NCI-H2081 (cell line): ENCODE data around the gene ERN2.

Experiments used
- DNase-seq, 2 experiments: peaks; one replicate each; lab custom pipeline; 2025; lab: John Stamatoyannopoulos, UW

Gene ERN2

DNA sequence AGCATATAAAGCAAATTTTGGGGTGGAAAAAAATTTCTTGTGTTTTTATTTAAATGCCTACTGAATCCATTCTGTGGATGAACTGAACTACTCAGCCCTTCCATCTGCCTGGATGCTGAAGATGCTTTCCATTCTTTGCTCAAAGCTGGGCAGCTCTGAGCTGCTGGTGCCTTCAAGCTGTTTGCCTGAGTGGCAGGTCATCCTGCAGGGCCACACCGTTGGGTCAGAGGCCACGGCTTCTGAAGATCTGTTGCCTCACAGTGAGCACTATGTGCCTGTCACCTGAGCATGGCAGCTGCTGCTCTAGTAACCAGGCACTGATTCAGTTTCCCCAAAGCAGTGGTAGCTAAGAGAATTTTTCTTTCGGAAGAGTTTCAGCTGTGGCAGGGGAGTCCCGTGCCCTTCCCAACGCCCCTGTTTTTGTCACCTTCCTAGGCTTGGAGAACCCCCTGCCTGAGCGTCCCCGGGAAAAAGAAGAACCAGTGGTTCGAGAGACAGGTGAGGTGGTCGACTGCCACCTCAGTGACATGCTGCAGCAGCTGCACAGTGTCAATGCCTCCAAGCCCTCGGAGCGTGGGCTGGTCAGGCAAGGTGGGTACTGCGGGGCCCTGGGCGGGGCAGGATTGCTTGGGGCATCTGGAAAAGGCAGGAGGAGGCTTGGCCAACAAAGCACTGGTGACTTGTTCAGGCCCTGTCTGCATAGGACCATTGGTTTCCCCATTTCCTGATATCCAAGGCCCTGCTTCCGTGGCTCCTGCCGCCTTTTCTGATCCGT lies 25.8 kb downstream of the ERN2 start:
- DNase-seq, result no peak

DNA sequence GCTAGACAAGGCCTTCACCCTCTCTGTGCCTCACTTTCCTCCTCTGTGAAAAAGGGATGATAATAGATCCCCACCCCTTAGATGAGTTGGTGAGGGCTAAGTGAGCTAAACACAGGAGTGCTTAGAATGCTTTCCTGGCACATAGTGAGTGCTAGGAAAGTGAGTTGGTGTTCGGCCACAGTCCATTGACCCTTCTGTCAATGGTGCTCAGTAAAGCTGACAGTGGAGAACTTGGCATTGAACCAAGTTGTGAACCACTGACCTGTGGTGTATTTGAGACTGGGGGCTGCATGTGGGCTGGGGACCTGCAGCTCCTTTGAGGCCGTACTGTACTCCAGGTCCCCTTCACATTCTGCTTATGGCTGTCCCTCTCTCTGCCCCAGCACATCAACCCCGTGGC lies 29.5 kb downstream of the ERN2 start:
- no peak for DNase-seq

DNA sequence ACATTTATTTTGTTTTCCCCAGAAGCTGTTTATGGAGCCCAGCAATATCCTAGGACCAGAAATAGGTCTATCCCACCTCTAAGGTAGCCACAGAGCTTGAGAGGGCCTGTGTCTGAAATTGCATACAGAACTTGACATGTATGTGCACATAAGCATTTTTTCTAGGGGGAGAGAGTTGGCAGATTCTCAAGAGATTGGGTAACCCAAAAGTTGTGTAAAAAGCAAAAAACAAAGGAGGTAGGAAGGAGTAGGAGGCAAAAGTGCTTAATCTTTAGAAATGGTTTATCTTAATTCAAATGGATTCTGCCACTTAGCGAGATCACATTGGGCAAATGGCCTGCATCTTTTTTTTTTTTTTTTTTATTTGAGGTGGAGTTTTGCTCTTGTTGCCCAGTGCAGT lies 30.8 kb downstream of the ERN2 start:
- no peak for DNase-seq

DNA sequence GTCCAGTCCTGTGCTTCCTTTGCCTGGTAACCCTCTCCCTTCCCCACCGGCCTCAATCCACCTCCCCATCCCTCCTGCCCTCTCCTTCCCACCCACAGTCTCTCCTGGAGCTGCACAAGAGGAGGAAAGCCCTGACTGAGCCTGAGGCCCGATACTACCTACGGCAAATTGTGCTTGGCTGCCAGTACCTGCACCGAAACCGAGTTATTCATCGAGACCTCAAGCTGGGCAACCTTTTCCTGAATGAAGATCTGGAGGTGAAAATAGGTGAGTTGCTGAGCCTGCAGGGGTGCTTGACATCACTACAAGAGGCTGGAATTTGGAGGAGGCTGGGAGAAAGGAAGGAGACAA lies 33.1 kb downstream of the ERN2 start:
- no peak for DNase-seq

DNA sequence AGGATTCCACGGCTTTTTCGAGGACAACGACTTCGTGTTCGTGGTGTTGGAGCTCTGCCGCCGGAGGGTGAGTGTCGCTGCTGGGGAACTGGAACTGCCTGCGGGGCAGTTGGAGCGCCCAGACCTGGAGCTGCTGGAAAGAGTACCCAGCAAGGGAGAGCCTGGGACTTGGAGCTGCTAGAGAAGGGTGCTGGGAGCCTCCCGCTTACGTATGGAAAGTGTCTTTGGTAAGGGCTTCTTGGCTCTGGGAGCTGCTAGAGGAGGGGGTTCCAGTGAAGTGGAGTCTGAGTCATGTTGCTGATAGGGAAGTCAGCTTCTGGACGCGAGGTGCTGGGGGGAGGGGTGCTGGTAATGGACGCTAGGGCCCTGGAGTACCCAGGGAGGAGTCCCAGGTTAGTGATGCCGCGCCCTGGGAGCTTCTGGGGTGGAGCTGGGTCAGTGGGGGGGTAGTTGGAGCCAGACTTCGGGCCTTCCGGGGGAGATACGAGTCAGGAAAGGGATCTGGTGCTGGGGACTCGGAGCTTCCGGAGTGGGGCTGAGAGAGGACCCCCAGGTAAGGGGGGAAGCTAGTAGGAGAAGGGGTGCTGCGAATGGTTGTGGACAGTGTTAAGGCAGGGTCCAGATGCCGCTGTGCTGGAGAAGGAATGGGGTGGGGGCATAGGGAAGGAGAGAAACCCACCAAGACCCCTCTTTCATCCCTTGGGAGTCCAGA lies 33.6 kb downstream of the ERN2 start:
- peak; percentile 18 to 38 for DNase-seq

DNA sequence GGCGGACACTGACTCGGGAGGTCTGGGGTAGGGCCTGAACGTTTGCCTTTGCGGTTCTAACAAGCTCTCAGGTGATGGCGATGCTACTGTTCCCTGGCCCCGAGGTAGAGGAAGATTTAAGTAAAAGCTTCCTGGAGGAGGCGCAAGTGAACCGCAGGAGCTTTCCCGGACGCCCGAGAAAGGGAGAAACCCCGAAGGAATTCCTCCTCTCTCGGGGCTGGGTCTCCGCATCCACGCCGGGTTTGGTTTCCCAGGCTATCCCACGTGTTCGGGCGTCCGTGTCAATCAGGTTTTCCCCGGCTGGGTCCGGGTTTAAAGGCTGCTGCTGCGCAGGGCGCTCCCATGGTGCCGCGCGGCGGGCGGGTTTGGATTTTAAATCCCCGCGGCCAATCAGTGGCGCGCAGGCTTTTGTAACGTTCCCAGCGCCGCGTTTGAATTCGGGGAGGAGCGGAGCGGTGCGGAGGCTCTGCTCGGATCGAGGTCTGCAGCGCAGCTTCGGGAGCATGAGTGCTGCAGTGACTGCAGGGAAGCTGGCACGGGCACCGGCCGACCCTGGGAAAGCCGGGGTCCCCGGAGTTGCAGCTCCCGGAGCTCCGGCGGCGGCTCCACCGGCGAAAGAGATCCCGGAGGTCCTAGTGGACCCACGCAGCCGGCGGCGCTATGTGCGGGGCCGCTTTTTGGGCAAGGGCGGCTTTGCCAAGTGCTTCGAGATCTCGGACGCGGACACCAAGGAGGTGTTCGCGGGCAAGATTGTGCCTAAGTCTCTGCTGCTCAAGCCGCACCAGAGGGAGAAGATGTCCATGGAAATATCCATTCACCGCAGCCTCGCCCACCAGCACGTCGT lies 34.4 kb downstream of the ERN2 start, which contains the start of gene PLK1:
TSS of gene PLK1 (plus strand) at position 460 of the 844 bp plus-strand sequence. CDS start at position 504, 44 bp downstream.
- DNase-seq, result peak; percentile 84 to 90

DNA sequence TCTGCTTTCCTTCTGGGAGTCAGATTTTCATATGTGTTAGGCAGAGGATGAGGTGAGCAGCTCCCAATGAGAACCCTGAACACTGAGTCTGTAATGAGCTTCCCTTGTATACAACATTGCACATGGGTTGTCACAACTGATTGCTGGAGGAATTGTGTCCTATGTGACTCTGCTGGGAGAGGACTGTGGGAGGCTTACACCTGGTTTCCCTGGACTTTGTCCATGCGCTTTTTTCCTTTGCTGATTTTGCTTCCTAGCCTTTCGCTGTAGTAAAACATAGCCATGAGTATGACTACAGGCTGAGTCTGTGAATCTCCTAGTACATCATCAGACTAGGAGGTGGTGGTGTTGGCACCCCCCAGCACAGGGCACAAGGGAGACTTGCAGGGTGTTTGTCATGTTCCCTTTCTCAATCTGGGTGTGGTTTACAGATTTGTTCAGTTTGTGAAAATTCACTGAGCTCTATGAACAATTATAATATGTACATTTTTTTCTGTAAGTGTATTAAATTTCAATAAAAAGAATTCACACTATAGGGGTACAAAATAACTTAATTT lies 36.0 kb downstream of the ERN2 start:
- DNase-seq, result no peak

DNA sequence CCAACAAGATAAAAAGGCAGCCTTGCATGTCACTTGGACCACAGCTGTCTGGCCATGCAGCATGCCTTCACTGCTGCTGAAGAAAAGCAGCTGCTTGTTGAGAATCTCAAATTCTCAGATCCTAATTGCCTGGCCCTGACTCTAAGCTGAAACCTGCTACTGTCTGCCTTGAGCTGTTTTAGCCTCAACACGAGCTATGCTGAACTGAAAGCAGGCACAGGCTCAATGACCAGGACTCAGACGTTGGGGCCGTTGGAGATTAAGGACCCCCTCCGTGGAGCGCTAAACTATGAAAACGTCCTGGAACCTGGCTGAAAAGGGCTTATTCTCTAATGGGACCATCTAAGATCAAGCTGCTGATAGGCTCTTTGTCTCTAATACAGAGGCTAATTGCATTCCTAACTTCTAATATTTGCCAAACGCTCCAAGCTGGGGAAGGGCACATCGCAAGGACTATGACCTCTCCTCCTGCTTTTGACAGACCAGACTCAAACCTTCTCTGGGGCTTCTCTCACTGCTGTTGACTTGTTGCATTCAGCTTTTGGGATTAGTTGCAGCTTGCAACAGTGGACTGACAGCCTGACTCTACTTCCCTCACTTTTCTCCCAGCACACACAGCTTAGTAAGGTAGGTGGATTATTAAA lies 38.9 kb downstream of the ERN2 start:
- DNase-seq, result no peak

DNA sequence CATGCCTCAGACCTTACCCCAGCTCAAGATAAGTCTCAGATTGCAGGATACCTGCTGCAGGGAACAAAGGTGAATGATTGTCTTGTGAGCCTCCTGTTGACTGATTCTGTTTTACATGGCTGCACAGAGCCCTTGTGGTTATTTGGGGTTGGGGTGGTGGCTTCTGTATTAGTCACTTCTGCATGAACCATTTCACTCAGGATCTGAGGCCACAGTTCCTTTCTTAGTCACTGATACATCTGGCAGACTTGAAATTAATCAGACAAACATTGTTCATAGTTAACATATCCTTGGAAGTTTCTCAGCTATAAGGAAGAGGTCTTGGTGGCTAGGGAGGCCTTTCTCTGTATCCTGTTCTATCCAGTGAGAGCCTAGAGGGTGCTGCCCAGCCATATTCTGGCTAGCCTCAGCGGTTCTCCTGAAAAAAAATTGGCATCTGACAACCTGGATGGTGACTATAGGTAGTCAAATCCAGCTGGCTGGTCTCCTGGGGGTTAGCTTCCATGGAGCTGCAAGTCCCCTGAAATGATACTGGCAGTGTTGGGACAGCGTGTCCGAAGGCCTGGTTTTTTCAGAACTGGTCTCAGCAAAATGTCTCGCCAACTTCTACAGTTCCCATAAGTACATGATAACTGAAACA lies 42.8 kb downstream of the ERN2 start:
- no peak for DNase-seq

DNA sequence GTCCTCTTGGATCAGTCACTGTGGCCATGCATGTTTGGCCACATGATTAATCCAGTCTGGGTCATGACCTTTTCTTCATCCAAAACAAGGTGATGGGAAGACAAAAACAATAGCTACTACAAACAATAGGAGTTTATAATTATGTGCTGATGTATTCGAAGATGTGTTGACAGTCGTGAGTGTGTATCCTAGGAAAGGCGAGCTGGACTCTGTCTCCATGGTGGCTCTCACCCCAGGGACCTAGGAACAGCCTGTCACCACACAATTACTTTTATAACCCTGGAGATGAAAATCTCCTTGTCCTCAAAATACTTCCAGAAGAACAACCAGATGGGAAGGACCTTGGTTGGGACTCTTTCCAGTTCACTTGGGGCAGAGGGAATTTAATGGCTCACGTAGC lies 44.1 kb downstream of the ERN2 start:
- no peak for DNase-seq

DNA sequence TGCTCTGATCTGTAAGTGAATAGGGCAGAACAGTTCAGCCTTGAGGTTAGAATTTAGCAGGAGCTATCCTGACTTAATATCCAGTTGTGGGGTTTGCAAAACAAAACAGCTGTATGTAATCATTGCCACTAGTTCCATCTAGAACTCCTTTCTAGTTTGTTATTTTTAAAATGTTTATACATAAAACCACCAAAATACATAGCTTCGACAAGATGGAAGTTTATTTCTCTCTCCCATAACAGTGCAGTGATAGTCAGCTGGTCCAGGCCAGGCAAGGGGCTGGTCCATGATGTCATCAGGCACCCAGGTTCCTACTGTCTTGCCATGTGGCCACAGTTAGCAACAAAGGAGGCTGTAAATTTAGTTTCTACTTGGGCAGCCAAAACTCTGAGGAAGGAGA lies 44.8 kb downstream of the ERN2 start:
- DNase-seq, result no peak

DNA sequence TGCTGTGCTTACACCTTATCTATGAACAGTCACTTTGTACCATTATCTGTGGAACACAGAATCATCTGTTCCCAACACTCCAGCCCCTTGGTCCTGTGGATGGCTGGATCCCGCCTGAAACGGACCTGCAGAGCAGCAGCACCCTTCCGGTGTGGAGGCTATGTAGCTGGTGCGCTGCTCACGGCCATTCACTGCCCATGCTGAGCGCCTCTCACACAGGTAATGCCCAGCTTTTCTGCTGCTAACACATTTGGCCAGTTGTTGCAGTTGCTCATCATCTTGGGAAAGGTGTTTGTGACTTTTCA lies 45.7 kb downstream of the ERN2 start:
- no peak for DNase-seq

DNA sequence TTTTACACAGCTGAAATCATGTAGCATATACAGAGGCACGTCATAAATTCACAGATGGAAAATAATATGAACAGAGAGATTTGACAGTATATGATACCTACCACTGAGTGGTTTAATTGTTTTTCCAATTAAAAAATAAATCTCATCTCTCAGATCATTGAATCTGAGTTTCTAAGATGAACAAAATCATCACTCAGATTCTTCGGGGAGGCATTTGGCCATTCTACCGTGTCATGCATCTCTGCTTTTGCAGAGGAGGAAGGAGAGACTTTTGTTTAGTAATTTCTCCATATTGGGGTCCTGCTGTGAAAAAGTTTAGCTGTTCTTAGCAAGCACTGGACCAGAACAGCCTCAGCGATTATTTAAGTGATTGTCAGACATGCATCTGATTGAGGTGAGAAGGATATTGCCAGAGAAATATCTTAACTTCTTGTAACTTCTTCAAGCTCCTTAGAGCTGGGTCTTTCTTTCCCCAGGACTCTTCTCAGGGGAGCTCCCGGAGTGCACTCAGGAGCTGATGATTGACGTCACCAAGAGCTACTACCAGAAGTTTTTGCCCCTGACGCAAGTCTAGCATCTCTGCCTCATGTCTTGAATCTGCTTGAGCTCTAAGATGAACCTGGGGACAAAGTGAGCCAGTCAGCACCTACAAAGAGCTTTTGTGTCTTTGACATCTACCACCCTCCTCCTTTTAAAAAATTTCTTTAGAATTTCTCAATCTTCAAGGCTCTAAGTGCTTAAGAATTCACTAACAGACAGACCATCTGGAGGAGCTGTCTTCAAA lies 46.3 kb downstream of the ERN2 start:
- DNase-seq, result no peak

DNA sequence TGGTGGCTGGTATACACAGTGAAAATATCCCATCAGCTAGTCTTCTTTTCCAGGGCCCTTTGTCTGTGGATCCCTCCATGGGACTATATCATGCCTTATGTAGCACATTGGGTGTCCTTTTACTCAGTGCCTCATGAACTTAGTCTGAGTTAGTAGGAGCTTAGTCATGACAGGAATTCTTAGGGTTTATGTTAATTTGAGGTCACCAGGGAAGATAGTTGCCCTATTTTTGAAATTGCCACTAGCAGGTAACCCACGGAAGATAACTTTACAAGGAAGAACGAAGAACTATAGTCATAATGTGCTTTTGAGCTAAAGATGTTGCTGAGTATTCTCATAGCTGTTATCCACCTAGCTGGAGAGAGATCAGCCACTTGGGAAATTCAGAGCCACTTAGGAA lies 49.1 kb downstream of the ERN2 start:
- no peak for DNase-seq

DNA sequence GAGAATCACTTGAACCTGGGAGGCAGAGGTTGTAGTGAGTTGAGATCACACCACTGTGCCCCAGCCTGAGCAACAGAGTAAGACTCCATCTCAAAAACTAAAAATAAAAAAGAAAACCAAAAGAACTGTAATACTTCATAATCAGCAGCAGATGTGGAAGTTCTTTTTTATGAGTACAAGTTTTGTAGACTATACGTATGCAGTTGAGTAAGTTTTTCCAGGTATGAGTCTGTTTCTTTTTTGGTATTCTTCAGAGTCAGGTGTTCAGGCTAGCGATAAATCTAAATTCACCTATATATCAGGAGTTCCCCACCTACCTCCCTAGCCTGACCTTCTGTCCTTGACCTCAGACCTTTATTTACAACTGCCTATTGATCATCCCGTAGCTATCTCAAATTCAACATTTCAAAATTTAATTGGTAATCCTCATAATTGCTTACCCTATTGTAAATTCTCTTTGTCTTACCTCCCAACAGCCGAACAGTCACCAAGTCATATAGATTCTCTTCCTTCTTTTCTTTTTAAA lies 61.0 kb downstream of the ERN2 start:
- no peak for DNase-seq

DNA sequence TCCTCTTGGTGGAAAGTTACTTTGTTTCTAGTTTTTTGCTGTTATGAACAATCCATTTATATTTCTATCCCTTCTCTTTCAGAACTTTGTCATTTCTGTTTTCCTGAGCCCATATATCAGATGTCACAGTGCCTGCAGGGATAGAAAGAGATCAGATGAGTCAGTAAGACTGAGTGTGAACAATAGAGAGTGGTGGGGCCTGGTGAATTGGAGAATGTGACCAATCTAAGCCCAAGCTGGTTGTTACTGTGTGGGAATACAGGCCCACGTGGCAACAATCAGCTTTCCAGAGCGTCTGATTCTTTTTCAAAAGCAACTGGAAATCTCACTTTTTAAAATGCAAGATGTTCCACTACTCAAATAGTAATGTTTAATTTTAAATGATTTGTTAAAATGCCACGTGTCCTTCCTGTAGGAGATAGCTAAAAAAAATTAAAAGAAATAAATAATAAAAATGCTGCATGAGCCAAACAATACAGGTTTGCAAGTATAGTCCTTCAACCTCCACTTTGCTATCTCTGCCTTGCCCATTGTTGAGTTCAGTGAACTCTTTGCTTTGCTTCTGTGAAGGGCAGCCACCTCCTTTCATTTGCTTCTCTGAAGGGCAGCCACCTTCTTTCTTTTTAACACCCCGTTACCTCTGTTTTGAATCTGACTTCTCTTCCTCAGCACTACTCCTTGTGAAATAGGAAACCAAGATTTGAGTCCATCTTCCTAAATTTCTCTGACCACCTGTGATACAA lies 62.2 kb downstream of the ERN2 start:
- DNase-seq, result no peak

DNA sequence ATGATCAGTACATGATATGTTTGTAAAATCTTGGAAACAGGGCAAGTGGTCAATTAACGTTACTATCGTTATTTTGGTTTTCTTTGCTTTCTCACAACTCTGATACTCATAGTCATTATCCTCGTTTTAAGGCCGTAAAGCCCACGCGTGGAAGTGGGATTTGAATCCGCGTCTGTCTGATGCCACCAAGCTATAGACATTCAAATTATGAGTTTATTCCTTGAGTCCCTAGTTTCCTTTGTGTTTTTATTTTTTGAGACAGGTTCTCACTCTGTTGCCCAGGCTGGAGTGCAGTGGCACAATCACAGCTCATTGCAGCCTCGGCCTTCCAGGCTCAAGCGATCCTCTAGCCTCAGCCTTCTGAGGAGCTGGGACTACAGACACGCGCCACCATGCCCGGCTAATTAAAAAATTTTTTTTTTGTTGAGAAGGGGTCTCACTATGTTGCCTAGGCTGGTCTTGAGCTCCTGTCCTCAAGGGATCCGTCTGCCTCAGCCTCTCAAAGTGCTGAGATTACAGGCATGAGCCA lies 70.7 kb downstream of the ERN2 start:
- DNase-seq, result no peak

DNA sequence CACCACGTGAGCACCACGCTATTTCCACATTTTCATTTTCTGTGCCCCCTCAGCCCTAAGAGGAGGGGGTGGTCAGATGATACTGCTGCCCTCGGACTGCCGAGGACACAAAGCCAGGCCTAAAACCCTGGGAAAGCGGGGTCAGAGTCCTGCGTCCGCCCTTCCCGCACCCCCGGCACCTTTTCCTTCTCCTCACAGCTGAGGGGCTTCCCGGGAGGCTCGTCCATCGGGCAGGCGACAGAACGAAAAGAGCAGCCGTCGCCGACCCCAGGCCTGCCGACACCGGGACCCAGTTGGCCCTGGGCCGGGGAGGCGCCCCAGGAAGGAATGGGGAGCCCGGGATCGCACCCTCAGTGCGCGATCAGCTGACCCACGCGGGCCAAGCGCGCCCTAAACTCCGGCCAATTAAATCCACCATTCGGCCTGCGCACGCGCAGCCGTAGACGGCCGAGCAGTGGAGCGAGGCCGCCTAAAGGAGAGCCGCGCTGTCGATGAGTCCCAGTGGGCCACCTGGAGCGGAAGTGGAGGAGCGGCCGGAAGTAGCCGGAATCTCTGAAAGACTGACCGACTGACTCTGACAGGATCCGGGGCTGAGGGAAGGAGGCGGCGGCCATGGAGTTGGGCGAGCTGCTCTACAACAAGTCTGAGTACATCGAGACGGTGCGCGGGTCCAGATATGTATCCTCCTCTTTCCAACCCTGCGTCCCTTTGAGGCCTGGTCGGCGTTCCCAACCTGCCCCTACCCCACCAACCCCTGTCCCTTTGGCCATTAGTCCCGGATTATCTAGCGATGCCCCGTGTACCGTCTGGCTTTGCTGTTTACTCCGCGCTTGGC lies 71.9 kb downstream of the ERN2 start, which contains the start of the genes DCTN5 and PALB2:
TSS of gene DCTN5 (plus strand) at position 536 of the 835 bp plus-strand sequence. CDS start at position 613, 77 bp downstream.
TSS of gene PALB2 (minus strand) at position 380 of the 835 bp plus-strand sequence. CDS start at position 227, 153 bp downstream.
- DNase-seq, result peak; percentile 91 to 96

DNA sequence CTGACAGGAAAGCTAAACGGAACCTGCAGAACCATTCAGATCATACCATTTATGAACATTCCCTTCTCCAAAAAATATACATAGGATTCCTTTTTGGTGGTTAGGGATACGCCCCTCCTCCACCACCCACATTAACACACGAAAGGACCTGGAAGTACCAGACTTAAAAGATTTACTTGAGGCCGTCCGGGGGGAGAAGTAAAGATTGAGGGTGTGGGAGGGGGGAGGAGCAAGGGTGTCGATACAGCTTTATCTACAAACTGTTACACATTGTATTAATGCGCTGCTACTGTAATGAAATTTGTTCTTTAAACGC lies 72.4 kb downstream of the ERN2 start:
- DNase-seq, result no peak
